ENCODE measurements around the gene CALM3.

DNA sequence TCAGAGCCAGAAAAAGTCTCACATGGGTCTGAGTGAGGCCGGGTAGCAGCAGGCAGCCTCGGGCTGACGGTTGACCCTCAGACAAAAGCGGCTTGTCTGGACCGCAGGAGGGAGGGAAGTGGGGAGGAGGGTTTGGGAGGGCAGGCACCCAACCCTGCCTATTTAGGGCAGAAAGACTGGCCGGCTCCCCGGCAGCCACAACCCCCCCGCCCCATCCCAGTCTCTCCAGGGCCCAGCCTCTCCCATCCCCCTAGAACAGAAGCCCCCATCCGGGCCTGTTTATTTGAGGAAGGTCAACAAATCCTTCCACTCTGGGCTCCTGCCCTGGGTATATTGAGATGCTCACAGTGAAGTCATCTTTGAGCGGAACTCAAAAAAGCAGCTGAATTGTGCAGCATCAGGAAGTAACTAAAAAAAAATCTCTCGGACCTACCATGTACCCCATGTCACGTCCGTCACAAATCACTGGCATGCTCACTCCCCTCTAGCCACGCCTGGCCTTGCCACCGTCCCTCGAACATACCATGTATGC is 53.6 kb downstream of the CALM3 start:
- TF ChIP-seq, protein P1, sequence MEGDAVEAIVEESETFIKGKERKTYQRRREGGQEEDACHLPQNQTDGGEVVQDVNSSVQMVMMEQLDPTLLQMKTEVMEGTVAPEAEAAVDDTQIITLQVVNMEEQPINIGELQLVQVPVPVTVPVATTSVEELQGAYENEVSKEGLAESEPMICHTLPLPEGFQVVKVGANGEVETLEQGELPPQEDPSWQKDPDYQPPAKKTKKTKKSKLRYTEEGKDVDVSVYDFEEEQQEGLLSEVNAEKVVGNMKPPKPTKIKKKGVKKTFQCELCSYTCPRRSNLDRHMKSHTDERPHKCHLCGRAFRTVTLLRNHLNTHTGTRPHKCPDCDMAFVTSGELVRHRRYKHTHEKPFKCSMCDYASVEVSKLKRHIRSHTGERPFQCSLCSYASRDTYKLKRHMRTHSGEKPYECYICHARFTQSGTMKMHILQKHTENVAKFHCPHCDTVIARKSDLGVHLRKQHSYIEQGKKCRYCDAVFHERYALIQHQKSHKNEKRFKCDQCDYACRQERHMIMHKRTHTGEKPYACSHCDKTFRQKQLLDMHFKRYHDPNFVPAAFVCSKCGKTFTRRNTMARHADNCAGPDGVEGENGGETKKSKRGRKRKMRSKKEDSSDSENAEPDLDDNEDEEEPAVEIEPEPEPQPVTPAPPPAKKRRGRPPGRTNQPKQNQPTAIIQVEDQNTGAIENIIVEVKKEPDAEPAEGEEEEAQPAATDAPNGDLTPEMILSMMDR (IDR thresholded peaks at IDR 0.05; ENCODE audit: borderline replicate concordance, extremely low read depth, low read length, poor library complexity, severe bottlenecking), result no peak
- no peak for TF ChIP-seq EZH2 (IDR thresholded peaks at IDR 0.05; ENCODE audit: borderline replicate concordance, low read depth, low read length, severe bottlenecking)
